HK-2 (cell line): Measurements from ENCODE around the gene EXOC6.
"Not testable (repeated sequence)": the region's sequence is repeated elsewhere in the genome, so short reads cannot be mapped to it uniquely, and the experiment has no call there.

Source experiments
- DNase-seq: peaks from one replicate; pipeline ENCODE4 v3.0.0-alpha.2; 2018; ENCODE audit not compliant: unreplicated experiment

EXOC6 gene

GRCh38 chr10:92952573-92952972, 104.3 kb downstream of the EXOC6 start:
- not testable (repeated sequence) for DNase-seq

DNA sequence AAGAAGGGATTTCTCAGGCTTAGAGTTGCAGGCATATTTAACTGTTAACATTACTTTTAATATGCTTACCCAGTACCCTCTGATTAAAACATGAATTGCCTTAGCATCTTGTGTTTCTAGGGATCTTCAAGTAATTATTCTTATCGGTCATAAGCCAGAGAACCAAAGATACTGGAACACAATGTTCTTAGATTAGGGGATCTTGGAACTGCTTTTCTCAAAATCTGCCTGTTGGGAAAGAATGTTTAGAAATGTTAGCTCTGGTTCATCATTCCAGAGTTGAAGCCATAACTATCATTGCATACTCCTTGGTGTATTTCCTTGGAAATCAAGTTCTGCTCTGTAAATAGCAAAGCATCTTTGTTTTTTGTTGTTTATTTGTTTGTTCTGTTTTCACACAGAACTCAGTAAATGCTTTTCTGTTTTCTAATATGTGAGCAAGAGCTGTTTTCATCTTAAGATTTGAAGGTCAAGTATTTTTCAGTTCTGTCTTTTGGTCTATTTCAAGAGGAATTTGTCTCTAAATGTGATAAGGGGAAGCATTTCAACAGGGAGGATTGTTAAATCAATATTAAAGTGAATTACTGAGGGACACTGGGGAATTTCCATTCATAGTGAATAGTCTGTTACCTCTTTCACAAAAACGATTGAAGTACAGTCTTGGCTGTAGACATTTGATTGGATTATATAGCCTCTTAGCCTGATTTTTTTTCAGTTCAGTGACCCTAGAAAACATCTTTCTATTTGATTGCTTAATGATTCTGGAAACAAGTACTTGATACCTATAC, 109.1 kb downstream of the EXOC6 start:
- DNase-seq: no peak

DNA sequence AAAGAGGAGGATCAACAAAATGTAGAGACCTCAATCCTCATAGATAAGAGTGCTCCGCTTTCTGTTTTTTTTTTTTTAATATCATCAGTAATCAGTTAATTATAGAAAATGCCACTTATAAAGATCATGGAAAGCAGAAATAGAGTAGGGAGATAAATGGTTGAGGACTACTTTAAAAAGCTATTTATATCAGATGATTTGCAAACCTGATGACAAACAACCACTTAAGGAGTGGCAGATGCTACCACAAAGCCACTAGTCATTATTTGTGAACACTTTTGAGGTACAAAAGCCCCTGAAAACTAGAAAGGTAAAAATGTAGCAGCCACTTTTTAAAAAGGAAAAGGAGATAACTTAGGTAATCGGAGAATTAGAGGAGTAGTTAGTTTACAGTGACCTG, 113.3 kb downstream of the EXOC6 start:
- no peak for DNase-seq

- DNase-seq: no peak
Observed at GRCh38 chr10:92965314-92965713, 117.0 kb downstream of the EXOC6 start.

- DNase-seq: no peak
Observed at GRCh38 chr10:92967641-92968040, 119.3 kb downstream of the EXOC6 start.

GRCh38 chr10:92969151-92969550, 120.8 kb downstream of the EXOC6 start:
- no peak for DNase-seq

DNA sequence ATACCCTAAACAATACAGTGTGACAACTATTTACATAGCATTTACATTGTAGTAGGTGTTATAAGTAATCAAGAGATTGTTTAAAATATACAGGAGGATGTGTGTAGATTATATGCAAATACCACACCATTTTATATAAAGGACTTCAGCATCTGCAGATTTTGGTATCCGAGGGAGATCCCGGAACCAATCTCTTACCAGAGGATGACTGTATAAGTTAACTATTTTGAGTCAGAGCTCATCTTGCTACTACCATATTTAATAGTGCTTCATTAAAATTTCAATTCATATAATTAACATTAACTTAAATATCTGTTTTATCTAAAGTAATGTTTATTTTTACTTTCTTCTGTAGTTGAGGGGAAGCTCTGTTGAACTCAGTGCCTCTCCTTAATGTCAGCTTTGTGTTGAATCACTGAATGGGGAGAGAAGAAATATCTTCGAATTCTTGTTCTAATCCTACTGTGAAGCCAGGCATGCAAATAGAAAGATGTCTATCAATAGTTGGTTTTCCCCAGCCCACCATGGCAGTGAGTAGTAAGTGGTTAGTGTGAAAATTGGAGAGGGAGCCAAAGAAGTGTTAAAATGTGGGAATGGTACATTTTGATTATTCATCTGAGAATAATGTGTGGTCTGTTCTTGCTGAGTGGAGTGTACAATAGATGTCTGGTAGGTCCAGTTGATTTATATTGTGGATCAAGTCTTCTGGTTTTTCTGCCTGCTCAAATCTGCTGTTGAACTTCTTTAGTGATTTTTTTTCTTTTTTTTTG, 122.2 kb downstream of the EXOC6 start:
- DNase-seq: no peak

GRCh38 chr10:92972066-92972870, 123.9 kb downstream of the EXOC6 start:
- peak; percentile 37 for DNase-seq

DNA sequence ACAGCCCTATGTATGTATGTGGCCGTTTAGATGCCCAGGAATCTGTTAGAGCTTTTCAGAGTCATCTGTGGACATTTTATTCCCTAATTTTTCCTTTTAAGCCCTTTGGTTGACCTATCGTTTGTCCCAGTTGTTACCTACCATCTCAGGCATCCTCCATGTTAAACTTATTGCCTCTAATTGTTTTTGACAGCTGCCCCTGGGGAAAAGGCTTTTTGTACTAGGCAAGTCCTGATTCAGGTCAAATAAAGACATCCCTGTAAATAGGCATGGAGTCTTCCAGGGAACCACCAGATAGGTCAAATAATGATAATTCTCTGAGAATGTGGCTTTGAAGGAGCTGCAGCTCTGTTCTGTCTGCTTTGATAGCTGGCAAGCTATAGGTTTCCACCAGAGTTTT, 124.6 kb downstream of the EXOC6 start:
- DNase-seq: no peak

- DNase-seq: not testable (repeated sequence)
Observed at GRCh38 chr10:92976278-92976677, 128.0 kb downstream of the EXOC6 start.

DNA sequence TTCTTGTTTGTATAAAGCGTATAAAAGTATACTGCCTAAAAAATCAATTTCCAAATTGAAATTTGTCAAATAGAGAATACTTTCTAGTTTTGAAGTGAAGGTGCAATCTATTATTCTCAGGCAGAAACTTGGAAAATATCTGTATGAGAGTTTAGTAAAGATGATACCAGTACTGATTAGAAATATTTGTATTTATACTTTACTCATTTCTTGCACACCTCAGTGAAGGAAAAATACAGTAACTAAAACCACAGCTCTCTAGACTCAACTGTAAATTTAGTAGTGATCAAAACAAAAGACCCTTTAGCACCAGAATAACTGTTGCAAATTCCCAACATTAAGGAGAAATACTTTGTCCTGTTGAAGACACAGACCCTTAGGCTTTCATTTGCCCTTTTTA, 140.9 kb downstream of the EXOC6 start:
- DNase-seq: no peak

DNA sequence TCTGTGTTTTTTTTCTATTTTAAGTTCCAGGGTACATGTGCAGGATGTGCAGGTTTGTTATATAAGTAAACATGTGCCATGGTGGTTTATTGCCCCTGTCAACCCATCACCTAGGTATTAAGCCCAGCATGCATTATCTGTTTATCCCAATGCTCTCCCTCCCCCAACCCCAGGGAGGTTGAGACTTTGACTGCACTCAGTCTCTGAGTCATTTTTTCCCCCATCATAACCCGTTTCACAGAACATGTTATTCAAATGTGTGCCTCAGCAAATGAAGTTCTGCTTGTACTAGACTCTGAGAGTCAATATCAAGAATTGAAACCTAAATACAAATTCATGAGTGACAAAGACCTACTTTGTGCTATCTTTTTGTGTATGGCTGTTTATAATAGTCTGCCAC, 142.3 kb downstream of the EXOC6 start:
- no peak for DNase-seq

DNA sequence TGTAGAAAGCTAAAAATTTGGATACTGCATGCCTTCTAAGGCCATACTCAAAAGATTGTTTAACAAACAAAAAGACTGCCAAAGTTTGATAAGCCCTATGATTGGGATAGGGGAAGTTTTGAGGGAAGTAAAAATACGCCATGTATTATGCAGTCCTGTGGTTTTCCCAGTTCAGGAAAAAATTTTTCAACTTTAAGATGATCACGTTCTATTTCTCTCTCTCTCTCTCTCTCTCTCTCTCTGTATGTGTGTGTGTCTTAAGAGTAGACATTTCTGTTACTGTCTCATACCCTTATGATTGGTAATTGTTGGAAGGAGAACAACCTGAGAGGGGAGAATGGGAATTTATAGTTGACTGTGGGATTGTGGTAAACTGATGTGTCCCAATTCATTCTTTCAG, 143.2 kb downstream of the EXOC6 start:
- no peak for DNase-seq

- no peak for DNase-seq
Observed at GRCh38 chr10:92993699-92994272, 145.5 kb downstream of the EXOC6 start.

DNA sequence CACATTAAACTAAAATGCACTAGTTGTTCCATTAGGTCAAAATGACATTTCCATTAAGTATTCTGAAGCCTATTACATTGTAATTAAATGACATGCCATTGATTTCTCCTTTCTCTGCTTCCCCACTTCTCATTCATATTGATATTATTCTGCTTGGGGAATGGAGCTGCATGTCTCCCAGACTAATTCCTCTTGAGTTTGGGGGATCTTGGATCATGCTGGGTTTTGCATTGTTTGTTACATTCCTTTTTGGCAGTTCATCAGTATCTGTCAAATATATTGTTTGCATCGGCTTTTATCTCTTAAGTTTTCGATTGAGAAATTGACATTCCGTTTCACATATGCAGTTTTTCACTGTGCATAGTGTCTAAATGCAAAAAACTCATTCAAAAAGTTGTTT, 147.2 kb downstream of the EXOC6 start:
- DNase-seq: no peak

- no peak for DNase-seq
Observed at GRCh38 chr10:92997620-92998019, 149.3 kb downstream of the EXOC6 start.

DNA sequence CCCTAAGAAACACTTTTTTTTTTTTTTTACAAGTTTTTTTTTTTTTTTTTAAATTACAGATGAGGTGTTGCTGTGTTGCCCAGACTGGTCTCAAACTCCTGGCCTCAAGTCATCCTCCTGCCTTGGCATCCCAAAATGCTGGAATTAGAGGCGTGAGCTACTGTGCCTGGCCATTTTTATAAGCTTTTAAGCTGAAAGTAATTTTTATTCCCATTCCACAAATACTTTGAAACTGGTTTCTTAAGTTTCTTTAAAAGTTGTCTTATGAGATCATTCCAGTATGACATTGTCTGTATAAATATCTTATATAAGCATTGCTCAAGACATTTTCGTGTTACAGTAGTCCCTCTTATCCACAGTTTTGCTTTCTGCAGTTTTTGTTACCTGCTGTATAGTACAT, 150.9 kb downstream of the EXOC6 start:
- no peak for DNase-seq

DNA sequence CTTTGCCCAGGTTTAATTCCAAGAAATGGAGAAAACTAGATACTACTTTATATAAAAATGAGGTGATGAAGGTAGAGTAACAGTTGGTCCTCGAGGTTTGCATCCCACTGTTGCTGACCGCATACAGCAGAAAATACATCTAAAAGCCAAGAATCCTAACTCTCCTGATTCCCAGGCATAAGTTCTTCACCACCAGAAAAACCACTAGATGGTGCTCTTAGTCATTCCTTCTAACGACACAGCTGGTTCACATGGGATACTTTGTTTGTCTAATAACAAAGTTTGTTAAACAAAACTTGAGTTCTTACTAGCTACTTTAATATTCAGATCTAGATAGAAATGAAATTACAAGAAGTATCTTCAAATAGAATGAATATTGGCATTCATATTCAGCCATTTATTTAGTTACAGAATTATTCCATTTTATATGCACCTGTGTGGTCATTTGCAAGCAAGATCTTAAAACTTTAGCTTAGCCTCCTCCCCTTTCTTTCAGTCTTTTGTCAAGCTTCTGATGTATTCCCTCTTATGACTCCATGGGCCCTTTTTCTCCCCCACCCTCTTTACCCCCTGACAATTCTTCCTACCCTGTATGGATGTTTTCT, 158.2 kb downstream of the EXOC6 start:
- DNase-seq: no peak

DNA sequence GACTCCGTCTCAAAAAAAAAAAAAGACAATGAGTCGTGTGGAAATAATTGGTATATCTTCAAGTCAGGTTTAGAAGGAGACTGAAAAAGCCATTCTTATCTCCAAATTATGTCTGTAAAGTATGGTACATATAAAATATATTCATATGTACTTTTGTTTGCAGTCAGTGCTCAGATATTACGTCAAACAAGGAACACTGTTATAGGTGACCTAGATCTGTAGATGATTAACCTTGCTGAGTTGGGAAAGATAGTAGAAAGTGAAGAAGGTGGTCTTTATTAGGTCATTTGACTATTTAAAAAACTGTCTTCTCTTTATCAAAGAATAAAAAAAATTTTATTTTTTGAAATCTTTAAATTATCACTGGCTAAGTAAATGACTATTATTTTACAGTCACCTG, 167.4 kb downstream of the EXOC6 start:
- DNase-seq: no peak

DNA sequence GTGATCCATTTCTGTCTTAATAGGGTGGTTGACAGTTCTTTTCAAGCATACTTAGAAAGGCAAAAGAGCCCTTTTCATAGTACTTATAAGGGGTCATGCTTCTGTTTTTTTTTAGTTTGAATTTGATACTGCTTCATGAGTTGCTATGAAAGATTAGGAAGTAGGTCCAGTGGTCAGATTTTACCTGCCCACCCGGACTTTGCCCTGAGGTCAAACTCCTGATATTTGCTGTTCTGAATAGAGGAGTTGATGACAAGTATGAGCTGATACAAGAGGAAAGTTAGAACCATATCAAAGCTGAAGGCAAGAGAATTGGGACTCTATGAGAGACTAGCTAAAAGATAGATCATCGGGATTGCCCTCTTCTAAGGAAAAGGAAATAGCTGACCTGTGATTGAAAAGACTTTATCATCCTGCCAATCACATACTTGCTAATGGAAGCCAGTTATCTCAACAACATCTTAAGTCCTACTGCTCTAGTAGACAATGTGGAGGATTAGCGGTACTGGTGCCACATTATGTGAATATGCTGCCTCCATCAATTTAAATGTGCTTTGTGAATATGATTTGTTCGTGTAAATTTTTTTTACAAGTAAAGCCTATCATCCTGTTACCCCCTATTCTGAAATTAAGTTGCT, 174.8 kb downstream of the EXOC6 start:
- DNase-seq: no peak

- DNase-seq: no peak
Observed at GRCh38 chr10:93026072-93026471, 177.8 kb downstream of the EXOC6 start.
